Measurements from ENCODE around the gene LCE1B.

DNA sequence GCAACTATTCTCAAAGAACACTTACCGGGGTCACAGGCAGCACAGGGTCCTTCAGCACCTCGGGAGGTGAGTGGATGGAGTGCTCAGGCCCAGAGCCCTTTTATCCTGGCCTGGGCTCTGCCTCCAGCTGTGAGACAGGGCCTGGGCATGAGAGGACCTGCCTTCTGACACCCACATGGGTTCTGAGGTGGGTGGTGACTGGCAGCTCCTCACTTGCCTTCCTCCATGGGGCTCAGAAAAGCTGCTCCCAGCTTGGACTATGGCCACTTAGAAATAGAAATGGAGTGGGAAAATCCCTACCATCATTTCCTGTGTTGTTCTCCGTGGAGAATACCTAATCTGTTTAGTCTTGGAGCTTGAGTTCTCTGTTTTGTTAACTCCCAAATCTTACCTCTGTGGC lies 5.2 kb upstream of the LCE1B start, which contains the start of gene LCE1C:
- TF ChIP-seq, protein P1, sequence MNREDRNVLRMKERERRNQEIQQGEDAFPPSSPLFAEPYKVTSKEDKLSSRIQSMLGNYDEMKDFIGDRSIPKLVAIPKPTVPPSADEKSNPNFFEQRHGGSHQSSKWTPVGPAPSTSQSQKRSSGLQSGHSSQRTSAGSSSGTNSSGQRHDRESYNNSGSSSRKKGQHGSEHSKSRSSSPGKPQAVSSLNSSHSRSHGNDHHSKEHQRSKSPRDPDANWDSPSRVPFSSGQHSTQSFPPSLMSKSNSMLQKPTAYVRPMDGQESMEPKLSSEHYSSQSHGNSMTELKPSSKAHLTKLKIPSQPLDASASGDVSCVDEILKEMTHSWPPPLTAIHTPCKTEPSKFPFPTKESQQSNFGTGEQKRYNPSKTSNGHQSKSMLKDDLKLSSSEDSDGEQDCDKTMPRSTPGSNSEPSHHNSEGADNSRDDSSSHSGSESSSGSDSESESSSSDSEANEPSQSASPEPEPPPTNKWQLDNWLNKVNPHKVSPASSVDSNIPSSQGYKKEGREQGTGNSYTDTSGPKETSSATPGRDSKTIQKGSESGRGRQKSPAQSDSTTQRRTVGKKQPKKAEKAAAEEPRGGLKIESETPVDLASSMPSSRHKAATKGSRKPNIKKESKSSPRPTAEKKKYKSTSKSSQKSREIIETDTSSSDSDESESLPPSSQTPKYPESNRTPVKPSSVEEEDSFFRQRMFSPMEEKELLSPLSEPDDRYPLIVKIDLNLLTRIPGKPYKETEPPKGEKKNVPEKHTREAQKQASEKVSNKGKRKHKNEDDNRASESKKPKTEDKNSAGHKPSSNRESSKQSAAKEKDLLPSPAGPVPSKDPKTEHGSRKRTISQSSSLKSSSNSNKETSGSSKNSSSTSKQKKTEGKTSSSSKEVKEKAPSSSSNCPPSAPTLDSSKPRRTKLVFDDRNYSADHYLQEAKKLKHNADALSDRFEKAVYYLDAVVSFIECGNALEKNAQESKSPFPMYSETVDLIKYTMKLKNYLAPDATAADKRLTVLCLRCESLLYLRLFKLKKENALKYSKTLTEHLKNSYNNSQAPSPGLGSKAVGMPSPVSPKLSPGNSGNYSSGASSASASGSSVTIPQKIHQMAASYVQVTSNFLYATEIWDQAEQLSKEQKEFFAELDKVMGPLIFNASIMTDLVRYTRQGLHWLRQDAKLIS (CRISPR knock-in tag; IDR thresholded peaks at IDR 0.05; ENCODE audit: borderline replicate concordance) = no peak
- TF ChIP-seq FOXP4 (CRISPR knock-in tag; IDR thresholded peaks at IDR 0.05) = no peak
- TF ChIP-seq CTCF (IDR thresholded peaks at IDR 0.05) = no peak
- TF ChIP-seq NFYB (CRISPR knock-in tag; conservative IDR thresholded peaks at IDR 0.05; ENCODE audit: low read depth) = no peak
- TF ChIP-seq CBFB (CRISPR knock-in tag; IDR thresholded peaks at IDR 0.05; ENCODE audit: low read depth) = no peak
